Measurements from ENCODE around the gene CNTNAP2.
"Not testable (repeated sequence)": the region's sequence is repeated elsewhere in the genome, so short reads cannot be mapped to it uniquely, and the experiment has no call there.

Gene CNTNAP2

DNA sequence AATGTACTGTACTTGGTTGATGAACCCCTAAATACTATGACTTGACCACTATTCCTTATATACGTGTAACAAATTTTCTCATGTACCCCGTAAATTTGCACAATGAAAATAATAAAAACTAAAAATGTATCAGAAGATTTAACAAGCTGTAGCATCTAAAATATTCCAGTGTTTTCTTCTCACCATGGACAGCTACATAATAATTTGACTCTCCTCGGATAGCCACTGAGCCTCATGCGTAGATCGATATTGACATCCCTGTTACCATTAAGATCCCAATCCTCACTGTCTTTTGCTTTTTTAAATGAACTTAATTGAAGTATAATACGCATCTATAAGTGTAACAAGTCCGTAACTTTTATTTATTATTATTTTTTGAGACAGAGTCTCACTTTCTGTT lies 2294.3 kb downstream of the CNTNAP2 start:
- H3K4me3 ChIP-seq (ENCODE audit: low read depth, low read length) = no peak overlapping the region
- H3K27ac ChIP-seq (ENCODE audit: low read depth, low read length) = no peak overlapping the region
- no peaks in the 10 kb centered on the region for H3K79me2 ChIP-seq (ENCODE audit: control insufficient read depth, insufficient read depth, low read length, unreplicated experiment)
- no peaks in the 10 kb centered on the region for H3K4me1 ChIP-seq (ENCODE audit: control insufficient read depth, insufficient read depth, low read length, unreplicated experiment)
- no peak overlapping the region for H2AFZ ChIP-seq (ENCODE audit: low read length, unreplicated experiment)
- no peaks in the 10 kb centered on the region for H3K36me3 ChIP-seq (ENCODE audit: insufficient read depth, low read length)
- no peaks in the 10 kb centered on the region for H3K27me3 ChIP-seq (ENCODE audit: insufficient read depth, low read length)

DNA sequence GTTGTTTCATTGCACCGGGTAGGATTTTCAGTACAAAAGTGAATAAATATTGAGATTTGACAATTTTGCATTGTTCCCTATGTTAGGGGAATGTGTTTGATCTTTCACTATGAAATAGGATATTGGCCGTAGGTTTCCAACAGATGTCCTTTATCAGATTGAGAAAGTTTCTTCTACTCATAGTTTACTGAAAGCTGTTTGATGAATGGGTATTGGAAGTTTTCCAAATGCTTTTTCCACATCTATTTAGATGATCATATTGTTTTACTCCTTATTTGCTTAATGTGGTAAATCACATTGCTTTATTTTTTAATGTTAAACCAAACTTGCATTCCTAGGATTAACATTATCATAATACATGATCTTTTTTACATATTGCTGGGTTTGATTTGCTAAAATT lies 2296.1 kb downstream of the CNTNAP2 start:
- no peaks in the 10 kb centered on the region for H3K27me3 ChIP-seq (ENCODE audit: insufficient read depth, low read length)

DNA sequence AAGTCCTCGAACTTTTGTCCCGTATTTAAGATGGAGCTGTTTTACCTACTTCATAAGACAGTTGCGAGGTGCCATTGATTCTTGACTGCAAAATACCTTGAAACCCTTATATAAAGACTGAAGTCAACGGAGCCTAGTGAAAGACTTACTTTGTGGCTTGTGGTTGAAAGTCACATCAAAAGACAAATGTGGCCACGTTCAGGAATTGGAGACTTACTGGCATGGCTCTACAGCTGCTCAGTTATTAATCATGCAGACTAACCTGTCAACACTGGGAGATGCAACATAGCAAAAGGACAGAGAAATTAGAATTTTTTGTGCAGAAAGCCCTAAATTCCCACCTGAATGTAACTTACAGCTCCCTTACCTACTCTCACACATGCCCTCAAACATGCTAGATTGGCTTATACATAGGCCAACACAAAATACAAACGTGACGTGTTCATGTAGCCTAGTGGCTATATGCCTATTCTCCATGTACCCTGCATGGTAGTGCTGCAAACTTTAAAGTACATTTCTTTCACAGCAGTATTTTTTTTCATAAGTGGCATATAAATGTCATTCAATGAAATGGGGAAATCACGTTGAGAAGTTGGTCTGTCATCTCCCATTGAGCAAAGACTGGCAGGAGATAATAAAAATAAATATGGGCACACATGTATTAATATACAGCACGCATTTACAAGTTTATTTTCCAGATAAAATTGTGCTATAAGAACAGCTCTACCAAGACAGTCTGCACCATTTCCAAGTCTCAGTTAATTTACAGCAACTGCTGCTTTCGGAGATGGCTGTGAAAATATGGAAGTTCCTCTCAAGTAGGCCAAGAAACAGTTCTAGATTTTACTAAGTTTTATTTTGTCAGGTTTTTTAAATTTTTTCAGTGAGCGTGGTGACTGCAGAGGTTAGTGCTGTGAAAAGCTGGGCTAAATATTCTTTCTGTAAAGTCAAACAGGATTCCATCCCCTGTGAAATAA lies 2303.5 kb downstream of the CNTNAP2 start:
- Histone ChIP-seq H3K4me1 (ENCODE audit: control insufficient read depth, insufficient read depth, low read length, unreplicated experiment) (no peaks in the 10 kb centered on the region), H3K27me3 (ENCODE audit: insufficient read depth, low read length) (no peaks in the 10 kb centered on the region), H3K79me2 (ENCODE audit: control insufficient read depth, insufficient read depth, low read length, unreplicated experiment) (no peaks in the 10 kb centered on the region), H3K36me3 (ENCODE audit: insufficient read depth, low read length) (no peaks in the 10 kb centered on the region), H3K27ac (ENCODE audit: low read depth, low read length) (no peak overlapping the region), H3K4me3 (ENCODE audit: low read depth, low read length) (no peak overlapping the region), H2AFZ (ENCODE audit: low read length, unreplicated experiment) (no peak overlapping the region)

More for the DNA sequence above, 2296.1 kb downstream of the CNTNAP2 start:
- Histone ChIP-seq H3K4me3 (ENCODE audit: low read depth, low read length) (no peak overlapping the region), H3K27ac (ENCODE audit: low read depth, low read length) (no peak overlapping the region), H3K79me2 (ENCODE audit: control insufficient read depth, insufficient read depth, low read length, unreplicated experiment) (no peaks in the 10 kb centered on the region), H3K4me1 (ENCODE audit: control insufficient read depth, insufficient read depth, low read length, unreplicated experiment) (no peaks in the 10 kb centered on the region), H3K36me3 (ENCODE audit: insufficient read depth, low read length) (no peaks in the 10 kb centered on the region), H2AFZ (ENCODE audit: low read length, unreplicated experiment) (no peak overlapping the region)

DNA sequence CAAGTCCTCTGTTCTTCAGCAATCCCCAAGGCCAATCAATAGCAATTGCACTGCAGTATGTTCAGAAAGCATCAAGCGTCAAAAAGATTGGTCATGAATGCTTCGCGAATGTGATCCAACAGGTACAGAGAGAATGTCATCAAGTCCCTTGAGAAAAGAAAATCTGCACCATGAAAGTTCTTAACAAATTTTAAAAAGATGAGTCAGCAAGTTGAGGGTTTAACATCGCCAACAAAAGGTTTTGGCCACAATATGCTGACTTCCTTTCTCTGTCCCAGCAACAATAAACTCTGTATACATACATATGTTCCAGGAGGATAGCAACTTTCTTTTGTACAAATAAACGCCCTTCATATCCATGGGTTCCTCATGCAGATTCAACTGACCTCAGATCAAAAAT lies 2305.4 kb downstream of the CNTNAP2 start:
- no peaks in the 10 kb centered on the region for H3K79me2 ChIP-seq (ENCODE audit: control insufficient read depth, insufficient read depth, low read length, unreplicated experiment)
- no peak overlapping the region for H3K4me3 ChIP-seq (ENCODE audit: low read depth, low read length)
- H3K27me3 ChIP-seq (ENCODE audit: insufficient read depth, low read length) = no peaks in the 10 kb centered on the region
- no peaks in the 10 kb centered on the region for H3K4me1 ChIP-seq (ENCODE audit: control insufficient read depth, insufficient read depth, low read length, unreplicated experiment)
- H2AFZ ChIP-seq (ENCODE audit: low read length, unreplicated experiment) = no peak overlapping the region
- no peak overlapping the region for H3K27ac ChIP-seq (ENCODE audit: low read depth, low read length)
- no peaks in the 10 kb centered on the region for H3K36me3 ChIP-seq (ENCODE audit: insufficient read depth, low read length)

DNA sequence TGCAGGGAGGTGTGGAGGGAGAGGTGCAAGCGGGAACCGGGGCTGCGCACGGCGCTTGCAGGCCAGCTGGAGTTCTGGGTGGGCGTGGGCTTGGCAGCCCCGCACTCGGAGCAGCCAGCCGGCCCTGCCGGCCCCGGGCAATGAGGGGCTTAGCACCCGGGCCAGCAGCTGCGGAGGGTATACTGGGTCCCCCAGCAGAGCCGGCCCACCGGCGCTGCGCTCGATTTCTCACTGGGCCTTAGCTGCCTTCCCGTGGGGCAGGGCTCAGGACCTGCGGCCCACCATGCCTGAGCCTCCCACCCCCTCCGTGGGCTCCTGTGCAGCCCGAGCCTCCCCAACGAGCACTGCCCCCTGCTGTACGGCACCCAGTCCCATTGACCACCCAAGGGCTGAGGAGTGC lies 2309.8 kb downstream of the CNTNAP2 start:
- H2AFZ ChIP-seq (ENCODE audit: low read length, unreplicated experiment); H3K27ac ChIP-seq (ENCODE audit: low read depth, low read length); H3K4me1 ChIP-seq (ENCODE audit: control insufficient read depth, insufficient read depth, low read length, unreplicated experiment); H3K27me3 ChIP-seq (ENCODE audit: insufficient read depth, low read length); H3K36me3 ChIP-seq (ENCODE audit: insufficient read depth, low read length); H3K79me2 ChIP-seq (ENCODE audit: control insufficient read depth, insufficient read depth, low read length, unreplicated experiment); H3K4me3 ChIP-seq (ENCODE audit: low read depth, low read length): not testable (repeated sequence)

DNA sequence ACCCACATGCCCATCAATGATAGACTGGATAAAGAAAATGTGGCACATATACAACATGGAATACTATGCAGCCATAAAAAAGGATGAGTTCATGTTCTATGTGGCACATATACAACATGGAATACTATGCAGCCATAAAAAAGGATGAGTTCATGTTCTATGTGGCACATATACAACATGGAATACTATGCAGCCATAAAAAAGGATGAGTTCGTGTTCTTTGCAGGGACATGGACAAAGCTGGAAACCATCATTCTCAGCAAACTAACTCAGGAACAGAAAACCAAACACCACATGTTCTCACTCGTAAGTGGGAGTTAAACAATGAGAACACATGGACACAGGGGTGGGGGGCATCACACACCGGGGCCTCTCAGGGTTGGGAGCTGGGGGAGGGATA lies 2314.1 kb downstream of the CNTNAP2 start:
- not testable (repeated sequence) for H3K4me3 ChIP-seq (ENCODE audit: low read depth, low read length); H3K27me3 ChIP-seq (ENCODE audit: insufficient read depth, low read length)

DNA sequence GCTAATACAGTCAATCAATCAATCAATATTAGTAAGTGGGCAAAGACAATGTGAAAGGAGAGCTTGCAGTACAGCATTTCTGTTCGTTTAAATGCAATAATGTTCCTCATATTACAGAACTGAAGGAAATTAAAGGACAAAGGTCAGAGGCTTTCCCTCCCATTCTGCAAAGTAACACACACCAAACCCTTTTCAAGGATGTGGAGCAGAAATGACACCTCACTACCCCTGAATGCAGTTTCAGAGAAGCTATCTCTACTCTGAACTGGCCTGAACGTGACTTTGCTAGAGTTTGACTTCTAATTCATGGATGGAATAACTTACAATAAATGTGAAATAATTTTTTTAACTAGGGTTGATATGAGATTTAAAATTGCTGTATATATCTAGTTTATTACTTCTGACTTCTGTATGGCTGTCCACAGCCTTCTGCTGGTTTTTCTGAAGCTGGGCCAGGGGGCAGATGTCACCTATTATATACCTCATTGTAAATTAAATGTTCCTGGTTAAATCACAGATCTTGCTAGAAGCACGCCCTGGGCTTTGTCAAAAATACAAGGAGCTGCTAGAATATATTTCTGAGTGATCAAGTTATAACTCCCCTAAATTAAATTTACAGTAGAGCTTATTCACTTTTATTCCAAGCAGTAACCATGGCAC lies 2317.1 kb downstream of the CNTNAP2 start:
- Histone ChIP-seq H2AFZ (ENCODE audit: low read length, unreplicated experiment) (no peak overlapping the region), H3K4me3 (ENCODE audit: low read depth, low read length) (no peak overlapping the region), H3K79me2 (ENCODE audit: control insufficient read depth, insufficient read depth, low read length, unreplicated experiment) (no peaks in the 10 kb centered on the region), H3K4me1 (ENCODE audit: control insufficient read depth, insufficient read depth, low read length, unreplicated experiment) (no peaks in the 10 kb centered on the region), H3K36me3 (ENCODE audit: insufficient read depth, low read length) (no peaks in the 10 kb centered on the region), H3K27me3 (ENCODE audit: insufficient read depth, low read length) (no peaks in the 10 kb centered on the region; the same call in 1 of the 2 replicates), H3K27ac (ENCODE audit: low read depth, low read length) (no peak overlapping the region)

More for the DNA sequence above, 2314.1 kb downstream of the CNTNAP2 start:
- H3K27ac ChIP-seq (ENCODE audit: low read depth, low read length); H2AFZ ChIP-seq (ENCODE audit: low read length, unreplicated experiment); H3K4me1 ChIP-seq (ENCODE audit: control insufficient read depth, insufficient read depth, low read length, unreplicated experiment); H3K79me2 ChIP-seq (ENCODE audit: control insufficient read depth, insufficient read depth, low read length, unreplicated experiment); H3K36me3 ChIP-seq (ENCODE audit: insufficient read depth, low read length): not testable (repeated sequence)

DNA sequence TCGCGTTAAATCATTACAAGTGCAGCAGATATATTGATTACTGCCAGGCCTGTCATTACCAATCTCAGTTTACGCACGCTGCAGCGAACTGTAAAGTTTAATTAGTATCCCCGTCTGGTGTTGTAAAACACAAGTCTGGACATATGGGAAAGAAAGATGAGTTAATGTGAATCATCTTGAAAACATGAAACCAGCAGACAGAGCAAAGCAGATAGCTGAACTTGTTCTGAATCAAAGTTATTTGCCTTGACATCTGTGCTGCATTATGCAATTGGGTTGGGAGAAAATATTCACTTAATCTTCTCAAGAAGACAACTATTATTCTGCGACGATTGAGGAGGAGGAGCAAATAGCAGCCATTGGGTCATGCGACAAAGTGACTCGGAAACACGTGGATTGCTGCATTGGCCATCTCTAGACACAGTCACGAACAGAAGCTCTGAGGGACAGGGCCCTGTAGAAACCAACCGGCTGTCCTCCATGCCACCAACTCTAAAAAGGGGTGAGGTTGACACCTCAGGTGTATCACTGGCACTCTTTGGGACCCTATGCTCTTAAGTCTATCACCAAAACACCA lies 2317.7 kb downstream of the CNTNAP2 start:
- Histone ChIP-seq H3K27me3 (ENCODE audit: insufficient read depth, low read length) (no peaks in the 10 kb centered on the region; the same call in 1 of the 2 replicates), H3K4me3 (ENCODE audit: low read depth, low read length) (no peak overlapping the region), H3K79me2 (ENCODE audit: control insufficient read depth, insufficient read depth, low read length, unreplicated experiment) (no peaks in the 10 kb centered on the region), H3K36me3 (ENCODE audit: insufficient read depth, low read length) (no peaks in the 10 kb centered on the region), H2AFZ (ENCODE audit: low read length, unreplicated experiment) (no peak overlapping the region), H3K4me1 (ENCODE audit: control insufficient read depth, insufficient read depth, low read length, unreplicated experiment) (no peaks in the 10 kb centered on the region), H3K27ac (ENCODE audit: low read depth, low read length) (no peak overlapping the region)

DNA sequence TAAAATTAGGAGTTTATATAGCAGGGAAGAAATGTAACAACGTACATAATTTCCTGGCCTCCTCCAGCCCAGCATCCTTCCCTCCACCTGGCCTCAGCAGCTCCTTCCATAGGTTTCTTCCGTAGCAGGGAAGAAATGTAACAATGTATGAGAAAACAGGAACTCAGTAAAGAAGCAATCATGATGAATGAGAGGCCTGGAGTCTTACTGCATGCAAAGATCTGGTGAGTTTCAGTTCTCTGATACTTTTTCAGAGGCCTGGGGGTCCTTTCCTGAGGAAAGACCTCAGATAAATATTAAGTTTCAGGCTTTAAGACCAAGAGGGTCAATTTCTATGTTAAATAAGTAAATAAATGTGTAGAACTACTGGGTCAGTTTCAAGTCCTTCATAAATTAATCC lies 2318.3 kb downstream of the CNTNAP2 start:
- Histone ChIP-seq H3K27me3 (ENCODE audit: insufficient read depth, low read length) (no peaks in the 10 kb centered on the region; the same call in 1 of the 2 replicates), H3K36me3 (ENCODE audit: insufficient read depth, low read length) (no peaks in the 10 kb centered on the region), H3K79me2 (ENCODE audit: control insufficient read depth, insufficient read depth, low read length, unreplicated experiment) (no peaks in the 10 kb centered on the region), H3K4me3 (ENCODE audit: low read depth, low read length) (no peak overlapping the region), H3K27ac (ENCODE audit: low read depth, low read length) (no peak overlapping the region), H3K4me1 (ENCODE audit: control insufficient read depth, insufficient read depth, low read length, unreplicated experiment) (no peaks in the 10 kb centered on the region), H2AFZ (ENCODE audit: low read length, unreplicated experiment) (no peak overlapping the region)

DNA sequence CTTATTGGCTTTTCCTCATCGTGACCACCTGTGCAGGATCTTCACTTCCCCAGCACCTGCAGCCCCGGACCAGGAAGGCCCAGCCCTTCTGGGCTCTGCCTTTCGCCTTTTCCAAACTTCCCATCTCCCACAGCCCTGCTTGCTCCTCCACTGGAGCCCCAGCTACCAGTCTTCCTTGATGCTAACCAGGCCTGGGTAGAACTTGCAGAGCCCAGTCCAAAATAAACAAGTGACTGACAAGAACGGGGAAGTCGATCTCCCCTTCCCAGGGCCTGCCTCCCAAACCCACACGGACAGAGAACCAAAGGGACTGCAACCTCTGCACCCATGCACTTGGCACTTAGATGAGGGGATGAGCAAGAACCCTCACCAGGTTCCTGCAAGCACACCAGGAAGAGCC lies 2319.1 kb downstream of the CNTNAP2 start:
- no peaks in the 10 kb centered on the region; the same call in 1 of the 2 replicates for H3K27me3 ChIP-seq (ENCODE audit: insufficient read depth, low read length)
- H3K79me2 ChIP-seq (ENCODE audit: control insufficient read depth, insufficient read depth, low read length, unreplicated experiment) = no peaks in the 10 kb centered on the region
- H2AFZ ChIP-seq (ENCODE audit: low read length, unreplicated experiment) = no peak overlapping the region

More for the DNA sequence above, 2319.1 kb downstream of the CNTNAP2 start:
- Histone ChIP-seq H3K4me3 (ENCODE audit: low read depth, low read length) (no peak overlapping the region), H3K27ac (ENCODE audit: low read depth, low read length) (no peak overlapping the region), H3K4me1 (ENCODE audit: control insufficient read depth, insufficient read depth, low read length, unreplicated experiment) (no peaks in the 10 kb centered on the region), H3K36me3 (ENCODE audit: insufficient read depth, low read length) (no peaks in the 10 kb centered on the region)
